Measurements from ENCODE around the gene DCC. TPM values are rescaled to one million over a fixed set of nuclear protein-coding genes. Genes with fewer than 3 reads are reported as not detected.

Gene DCC
- total RNA-seq, 3 donors from 2014 or later: under 0.01 to 1.6 (median 0.15) TPM

DNA sequence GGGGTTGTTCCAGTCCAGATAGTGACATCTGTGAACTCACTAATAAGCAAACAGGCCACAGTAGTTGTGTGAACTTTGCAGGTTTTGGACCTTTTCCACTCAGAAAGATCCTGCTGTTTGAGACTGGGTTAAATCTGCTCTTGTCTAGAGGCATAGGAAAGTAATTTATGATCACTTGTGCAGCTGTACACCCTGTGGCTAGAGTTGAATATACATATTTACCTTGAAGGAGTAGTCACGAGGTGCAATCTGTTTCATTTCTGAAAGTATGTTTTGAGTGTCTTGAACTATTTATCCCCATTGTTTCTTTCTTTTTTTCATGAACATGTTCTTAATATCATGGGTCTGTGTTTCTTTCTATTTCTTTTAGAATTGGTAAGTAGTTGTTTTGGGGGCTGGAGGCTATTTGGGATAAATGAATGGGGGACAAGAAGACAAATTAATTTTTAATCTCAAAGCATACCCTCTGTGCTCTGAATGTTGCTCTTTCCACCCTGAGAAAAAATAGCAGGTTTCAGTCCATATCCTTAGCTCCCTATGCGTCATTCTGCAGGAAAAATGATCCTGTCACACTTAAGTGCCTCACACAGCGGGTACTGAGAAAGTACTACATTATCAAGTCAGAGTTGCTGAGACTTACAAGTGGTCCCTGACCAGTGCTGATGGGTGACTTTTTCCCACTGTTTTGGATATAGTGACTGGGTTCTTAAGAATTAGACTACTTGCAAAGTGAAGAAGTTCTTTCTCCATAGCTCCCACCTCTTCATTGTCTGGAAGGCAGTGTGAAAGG lies 28.2 kb downstream of the DCC start:
- H3K4me1 ChIP-seq: no peaks in the 10 kb centered on the region
- no peak overlapping the region for H3K27ac ChIP-seq
- no peaks in the 10 kb centered on the region for H3K9me3 ChIP-seq
- no peak for TF ChIP-seq POLR2AphosphoS5 (IDR thresholded peaks at IDR 0.05)
- TF ChIP-seq POLR2A (IDR thresholded peaks at IDR 0.05): no peak
- TF ChIP-seq, protein P1, sequence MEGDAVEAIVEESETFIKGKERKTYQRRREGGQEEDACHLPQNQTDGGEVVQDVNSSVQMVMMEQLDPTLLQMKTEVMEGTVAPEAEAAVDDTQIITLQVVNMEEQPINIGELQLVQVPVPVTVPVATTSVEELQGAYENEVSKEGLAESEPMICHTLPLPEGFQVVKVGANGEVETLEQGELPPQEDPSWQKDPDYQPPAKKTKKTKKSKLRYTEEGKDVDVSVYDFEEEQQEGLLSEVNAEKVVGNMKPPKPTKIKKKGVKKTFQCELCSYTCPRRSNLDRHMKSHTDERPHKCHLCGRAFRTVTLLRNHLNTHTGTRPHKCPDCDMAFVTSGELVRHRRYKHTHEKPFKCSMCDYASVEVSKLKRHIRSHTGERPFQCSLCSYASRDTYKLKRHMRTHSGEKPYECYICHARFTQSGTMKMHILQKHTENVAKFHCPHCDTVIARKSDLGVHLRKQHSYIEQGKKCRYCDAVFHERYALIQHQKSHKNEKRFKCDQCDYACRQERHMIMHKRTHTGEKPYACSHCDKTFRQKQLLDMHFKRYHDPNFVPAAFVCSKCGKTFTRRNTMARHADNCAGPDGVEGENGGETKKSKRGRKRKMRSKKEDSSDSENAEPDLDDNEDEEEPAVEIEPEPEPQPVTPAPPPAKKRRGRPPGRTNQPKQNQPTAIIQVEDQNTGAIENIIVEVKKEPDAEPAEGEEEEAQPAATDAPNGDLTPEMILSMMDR (IDR thresholded peaks at IDR 0.05): no peak
- H3K36me3 ChIP-seq: no peaks in the 10 kb centered on the region
- no peak for DNase-seq (ENCODE audit: low spot score in 2 of 2)
- intact Hi-C loops (cut with DNase I; ENCODE audit: low total_unique reads): no loop called here
- peaks cover 0 to 8% of the 10 kb centered on the region in 2 donors for H3K27me3 ChIP-seq
- H3K4me3 ChIP-seq: no peak overlapping the region

DNA sequence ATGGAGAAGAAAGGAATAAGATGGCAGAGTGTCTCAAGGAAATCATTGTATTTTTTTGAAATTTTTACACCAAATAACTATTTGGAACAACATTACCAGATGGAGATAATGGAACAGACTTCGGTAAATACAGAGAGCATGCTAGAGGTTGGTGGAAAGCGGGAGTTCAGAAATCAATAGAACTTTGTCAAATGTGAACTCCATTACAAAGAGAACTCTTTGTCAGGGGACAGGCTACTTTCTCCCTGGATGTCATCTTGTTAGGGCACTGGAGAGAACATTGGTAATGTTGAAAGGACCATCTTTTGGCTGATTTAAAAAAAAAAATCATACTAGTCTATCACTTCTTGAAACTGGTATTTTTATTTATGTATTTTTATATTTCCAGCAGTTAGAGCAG lies 30.8 kb downstream of the DCC start:
- H3K27me3 ChIP-seq: peaks cover 0 to 8% of the 10 kb centered on the region in 2 donors
- H3K9me3 ChIP-seq: no peaks in the 10 kb centered on the region
- H3K4me1 ChIP-seq: no peaks in the 10 kb centered on the region
- no peak overlapping the region for H3K27ac ChIP-seq
- TF ChIP-seq, protein P1 (IDR thresholded peaks at IDR 0.05): no peak
- TF ChIP-seq POLR2AphosphoS5 (IDR thresholded peaks at IDR 0.05): no peak
- no peak for TF ChIP-seq POLR2A (IDR thresholded peaks at IDR 0.05)
- intact Hi-C loops (cut with DNase I; ENCODE audit: low total_unique reads): loop anchor here (5.0 kb wide), 1 partner anchor 191 kb away; no protein-coding TSS in a partner anchor
- no peak overlapping the region for H3K4me3 ChIP-seq
- no peaks in the 10 kb centered on the region for H3K36me3 ChIP-seq
- DNase-seq (ENCODE audit: low spot score in 2 of 2): no peak

DNA sequence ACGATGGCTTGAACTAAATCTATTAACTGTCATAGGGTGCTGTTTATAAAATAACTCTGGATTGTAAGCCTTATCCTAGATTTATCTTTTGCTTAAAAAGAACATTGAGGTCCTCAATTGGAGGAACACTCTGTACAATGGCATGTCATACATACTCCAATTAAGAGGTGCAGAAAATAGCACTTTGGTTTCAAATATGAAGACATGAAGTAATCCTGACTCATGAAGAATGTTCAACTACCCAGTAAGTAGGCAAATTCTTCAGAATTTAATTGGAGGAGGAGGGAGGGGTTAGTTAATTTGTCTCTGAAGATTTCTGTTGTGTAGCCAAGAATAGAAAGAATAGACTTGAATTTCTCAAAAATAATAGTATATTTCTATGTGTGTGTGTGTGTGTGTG lies 36.1 kb downstream of the DCC start:
- no peak overlapping the region for H3K4me3 ChIP-seq
- no peak for TF ChIP-seq POLR2A (IDR thresholded peaks at IDR 0.05)
- TF ChIP-seq POLR2AphosphoS5 (IDR thresholded peaks at IDR 0.05): no peak
- TF ChIP-seq, protein P1 (IDR thresholded peaks at IDR 0.05): no peak
- H3K36me3 ChIP-seq: no peaks in the 10 kb centered on the region
- intact Hi-C loops (cut with DNase I; ENCODE audit: low total_unique reads): no loop called here
- no peak for DNase-seq (ENCODE audit: low spot score in 2 of 2)
- no peak overlapping the region for H3K27ac ChIP-seq
- H3K27me3 ChIP-seq: peaks cover 0 to 8% of the 10 kb centered on the region in 2 donors
- no peaks in the 10 kb centered on the region for H3K9me3 ChIP-seq
- H3K4me1 ChIP-seq: no peaks in the 10 kb centered on the region

DNA sequence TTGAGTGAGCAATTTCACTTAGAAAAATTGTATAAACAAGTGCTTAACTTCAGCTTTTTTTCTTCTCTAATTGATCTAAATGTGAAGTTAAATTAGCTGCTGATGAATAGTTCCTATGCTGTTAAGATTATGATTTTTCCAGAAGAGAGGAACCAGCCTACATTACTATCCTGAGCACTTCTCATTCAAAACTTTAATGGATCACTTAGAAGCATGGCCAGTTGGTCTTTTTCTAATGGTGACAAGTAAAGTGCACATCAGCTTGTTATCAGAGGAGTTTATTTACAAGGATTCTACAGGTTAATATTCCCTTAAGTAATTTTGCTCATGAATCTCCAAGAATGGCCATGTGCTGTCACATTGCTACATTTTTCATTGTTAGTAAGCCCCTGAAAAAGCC lies 37.1 kb downstream of the DCC start:
- TF ChIP-seq, protein P1 (IDR thresholded peaks at IDR 0.05): no peak
- no peak for TF ChIP-seq POLR2A (IDR thresholded peaks at IDR 0.05)
- no peak for TF ChIP-seq POLR2AphosphoS5 (IDR thresholded peaks at IDR 0.05)
- intact Hi-C loops (cut with DNase I; ENCODE audit: low total_unique reads): no loop called here
- no peaks in the 10 kb centered on the region for H3K4me1 ChIP-seq

DNA sequence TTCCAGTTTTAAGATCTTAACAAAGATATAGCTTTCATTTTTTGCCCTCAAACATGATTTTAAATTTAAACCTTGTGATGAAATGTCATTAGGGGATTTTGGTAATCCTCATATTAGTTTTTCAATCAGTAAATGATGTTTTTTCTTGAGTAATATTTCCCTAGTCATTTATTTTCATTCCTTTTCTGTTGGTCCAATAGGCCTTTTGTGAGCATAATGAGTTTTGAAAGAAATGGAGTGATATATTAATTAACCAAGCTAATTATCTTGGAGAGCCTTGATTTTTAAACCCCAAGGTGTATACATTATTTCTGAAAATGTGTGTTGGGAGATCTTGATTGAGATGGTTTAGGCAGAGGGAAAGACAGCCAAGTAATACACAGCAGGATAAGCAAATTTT lies 46.3 kb downstream of the DCC start:
- Histone ChIP-seq H3K4me1 (no peaks in the 10 kb centered on the region), H3K36me3 (no peaks in the 10 kb centered on the region), H3K9me3 (no peaks in the 10 kb centered on the region), H3K27ac (no peak overlapping the region), H3K4me3 (no peak overlapping the region), H3K27me3 (no peaks in the 10 kb centered on the region)
- DNase-seq (ENCODE audit: low spot score in 2 of 2): no peak
- intact Hi-C loops (cut with DNase I; ENCODE audit: low total_unique reads): loop anchor here (10.0 kb wide), 1 partner anchor 1598 kb away; no protein-coding TSS in a partner anchor
- TF ChIP-seq, protein P1 (IDR thresholded peaks at IDR 0.05): no peak
- no peak for TF ChIP-seq POLR2A (IDR thresholded peaks at IDR 0.05)
- TF ChIP-seq POLR2AphosphoS5 (IDR thresholded peaks at IDR 0.05): no peak

More for the DNA sequence above, 37.1 kb downstream of the DCC start:
- H3K4me3 ChIP-seq: no peak overlapping the region
- H3K36me3 ChIP-seq: no peaks in the 10 kb centered on the region
- peaks cover 0 to 1% of the 10 kb centered on the region in 2 donors for H3K27me3 ChIP-seq
- DNase-seq (ENCODE audit: low spot score in 2 of 2): no peak
- no peaks in the 10 kb centered on the region for H3K9me3 ChIP-seq
- H3K27ac ChIP-seq: no peak overlapping the region
